ENCODE measurements around the gene IRAK1BP1. TPM values are rescaled to one million over a fixed set of nuclear protein-coding genes. Genes with fewer than 3 reads are reported as not detected.

The IRAK1BP1 gene
- polyA plus RNA-seq, 3 donors, result 0.04 to 0.08 (median 0.04) TPM

DNA sequence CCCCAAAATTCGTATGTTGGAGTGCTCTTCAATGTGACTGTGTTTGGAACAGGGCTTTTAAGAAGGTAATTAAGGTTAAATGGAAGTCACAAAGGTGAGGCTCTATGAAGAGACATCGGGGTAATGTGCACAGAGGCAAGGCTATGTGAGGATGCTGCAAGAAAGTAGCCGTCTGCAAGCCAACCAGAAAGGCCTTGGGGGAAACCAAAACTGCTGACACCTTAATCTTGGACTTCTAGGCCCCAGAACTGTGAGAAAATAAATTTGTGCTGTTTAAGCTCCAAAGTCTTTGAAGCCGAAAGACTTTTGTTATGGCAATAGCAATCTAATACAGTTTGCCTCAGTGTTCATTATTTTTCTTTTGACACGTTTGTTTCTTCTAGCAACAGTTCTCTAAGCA lies 2.4 kb upstream of the IRAK1BP1 start:
- no peak overlapping the region for H2AFZ ChIP-seq (ENCODE audit: insufficient read depth, low read depth, low read length, poor library complexity, severe bottlenecking)
- no peaks in the 10 kb centered on the region for H3K9me3 ChIP-seq (replicated peaks in 1 of 2; ENCODE audit: control insufficient read depth in 1 of 2, insufficient read depth in 1 of 2, low read length in 2 of 2)
- no peak overlapping the region for H3K4me2 ChIP-seq (replicated peaks; ENCODE audit: extremely low read depth, low read length, poor library complexity, severe bottlenecking)
- Mint-ChIP-seq H3K36me3 (no peaks in the 10 kb centered on the region), H3K27me3 (ENCODE audit: low read depth in 3 of 3) (peaks cover 0 to 1% (median 0%) of the 10 kb centered on the region in 3 donors), H3K27ac (no peak overlapping the region), H3K9me3 (peaks cover 0 to 1% (median 0%) of the 10 kb centered on the region in 7 donors), H3K4me1 (peaks cover 21% of the 10 kb centered on the region), H3K4me3 (no peak overlapping the region)
- no peak overlapping the region for H3K4me3 ChIP-seq (replicated peaks in 1 of 3; ENCODE audit: low read depth in 2 of 3, low read length in 3 of 3)
- no peaks in the 10 kb centered on the region for H3K36me3 ChIP-seq (replicated peaks in 1 of 2; ENCODE audit: control insufficient read depth in 1 of 2, insufficient read depth in 2 of 2, low read length in 2 of 2)
- peaks cover 6% of the 10 kb centered on the region in 2 donors for H3K4me1 ChIP-seq (ENCODE audit: control insufficient read depth in 1 of 2, insufficient read depth in 2 of 2, low read length in 2 of 2)
- no peak for DNase-seq
- WGBS (ENCODE audit: insufficient coverage), result 90% methylated on average over 3 of the region's 5 CpGs
- no peaks in the 10 kb centered on the region for H3K79me2 ChIP-seq (ENCODE audit: insufficient read depth, low read length)
- H3K9ac ChIP-seq (ENCODE audit: insufficient read depth, low read length, poor library complexity, severe bottlenecking), result no peak overlapping the region
- intact Hi-C loops (cut with micrococcal nuclease), result no loop called here
- no peaks in the 10 kb centered on the region for H4K20me1 ChIP-seq (ENCODE audit: insufficient read depth, low read length)
- H3K27ac ChIP-seq (ENCODE audit: low read depth in 1 of 2, low read length in 2 of 2), result no peak overlapping the region
- H3K27me3 ChIP-seq (ENCODE audit: control insufficient read depth in 2 of 2, insufficient read depth in 2 of 2, low read length in 2 of 2), result no peaks in the 10 kb centered on the region
- TF ChIP-seq, protein P1, sequence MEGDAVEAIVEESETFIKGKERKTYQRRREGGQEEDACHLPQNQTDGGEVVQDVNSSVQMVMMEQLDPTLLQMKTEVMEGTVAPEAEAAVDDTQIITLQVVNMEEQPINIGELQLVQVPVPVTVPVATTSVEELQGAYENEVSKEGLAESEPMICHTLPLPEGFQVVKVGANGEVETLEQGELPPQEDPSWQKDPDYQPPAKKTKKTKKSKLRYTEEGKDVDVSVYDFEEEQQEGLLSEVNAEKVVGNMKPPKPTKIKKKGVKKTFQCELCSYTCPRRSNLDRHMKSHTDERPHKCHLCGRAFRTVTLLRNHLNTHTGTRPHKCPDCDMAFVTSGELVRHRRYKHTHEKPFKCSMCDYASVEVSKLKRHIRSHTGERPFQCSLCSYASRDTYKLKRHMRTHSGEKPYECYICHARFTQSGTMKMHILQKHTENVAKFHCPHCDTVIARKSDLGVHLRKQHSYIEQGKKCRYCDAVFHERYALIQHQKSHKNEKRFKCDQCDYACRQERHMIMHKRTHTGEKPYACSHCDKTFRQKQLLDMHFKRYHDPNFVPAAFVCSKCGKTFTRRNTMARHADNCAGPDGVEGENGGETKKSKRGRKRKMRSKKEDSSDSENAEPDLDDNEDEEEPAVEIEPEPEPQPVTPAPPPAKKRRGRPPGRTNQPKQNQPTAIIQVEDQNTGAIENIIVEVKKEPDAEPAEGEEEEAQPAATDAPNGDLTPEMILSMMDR (IDR thresholded peaks at IDR 0.05), result no peak

DNA sequence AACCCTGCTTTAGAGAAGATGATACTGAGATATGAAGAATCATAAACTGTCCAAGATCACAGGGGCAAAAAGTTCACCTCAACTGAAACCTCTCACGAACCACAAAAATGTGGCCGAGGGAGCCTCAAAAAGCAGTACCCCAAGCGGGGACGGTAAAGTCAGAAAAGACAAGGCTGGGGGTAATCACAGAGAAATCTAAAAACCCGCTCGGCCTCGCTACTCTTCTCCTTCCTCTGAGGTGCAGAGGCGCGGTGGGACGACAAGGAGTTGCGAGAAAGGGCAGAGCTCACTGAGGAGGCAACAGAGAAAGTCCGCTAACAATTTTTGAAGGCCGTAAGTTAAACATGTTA lies 356 bp upstream of the IRAK1BP1 start:
- H3K27me3 ChIP-seq (ENCODE audit: control insufficient read depth in 2 of 2, insufficient read depth in 2 of 2, low read length in 2 of 2), result no peaks in the 10 kb centered on the region
- H3K4me2 ChIP-seq (replicated peaks; ENCODE audit: extremely low read depth, low read length, poor library complexity, severe bottlenecking), result peak overlapping the region; percentile 95
- peaks cover 6% of the 10 kb centered on the region in 2 donors for H3K4me1 ChIP-seq (ENCODE audit: control insufficient read depth in 1 of 2, insufficient read depth in 2 of 2, low read length in 2 of 2)
- H4K20me1 ChIP-seq (ENCODE audit: insufficient read depth, low read length), result no peaks in the 10 kb centered on the region
- no peak for DNase-seq
- intact Hi-C loops (cut with micrococcal nuclease), result no loop called here
- no peaks in the 10 kb centered on the region for H3K9me3 ChIP-seq (replicated peaks in 1 of 2; ENCODE audit: control insufficient read depth in 1 of 2, insufficient read depth in 1 of 2, low read length in 2 of 2)
- H3K9me3 Mint-ChIP-seq, result no peaks in the 10 kb centered on the region
- peak overlapping the region; percentile 99 for H2AFZ ChIP-seq (ENCODE audit: insufficient read depth, low read depth, low read length, poor library complexity, severe bottlenecking)
- 0% methylated on average over 9 of the region's 13 CpGs for whole genome bisulfite sequencing (ENCODE audit: insufficient coverage)
- no peaks in the 10 kb centered on the region for H3K36me3 Mint-ChIP-seq
- peak overlapping the region; percentile 98 to 99 for H3K4me3 Mint-ChIP-seq
- peaks cover 17% of the 10 kb centered on the region for H3K4me1 Mint-ChIP-seq
- H3K27ac Mint-ChIP-seq, result peak overlapping the region in 5 of 7 donors; percentile 12 to 78 (median 73)
- H3K4me3 ChIP-seq (replicated peaks in 1 of 3; ENCODE audit: low read depth in 2 of 3, low read length in 3 of 3), result peak overlapping the region; percentile 70 to 98 (median 87)
- H3K27me3 Mint-ChIP-seq (ENCODE audit: low read depth in 3 of 3), result peaks cover 0 to 1% (median 0%) of the 10 kb centered on the region in 3 donors
- TF ChIP-seq, protein P1 (IDR thresholded peaks at IDR 0.05), result no peak
- no peaks in the 10 kb centered on the region for H3K79me2 ChIP-seq (ENCODE audit: insufficient read depth, low read length)
- H3K9ac ChIP-seq (ENCODE audit: insufficient read depth, low read length, poor library complexity, severe bottlenecking), result peak overlapping the region; percentile 74
- H3K27ac ChIP-seq (ENCODE audit: low read depth in 1 of 2, low read length in 2 of 2), result peak overlapping the region in 1 of 2 donors; percentile 45
- H3K36me3 ChIP-seq (replicated peaks in 1 of 2; ENCODE audit: control insufficient read depth in 1 of 2, insufficient read depth in 2 of 2, low read length in 2 of 2), result no peaks in the 10 kb centered on the region
